GM12873 (cell line): ENCODE data around the gene PMVK.

ENCODE experiments used
- CTCF ChIP-seq: IDR thresholded peaks from 2 replicates; pipeline ENCODE4 v1.5.1; 2012; ENCODE audit warnings: low read depth, mild to moderate bottlenecking, moderate library complexity, low read length, control low read depth; ENCODE audit not compliant: insufficient read depth; ENCODE audit errors: missing control alignments

Gene PMVK

GRCh38 chr1:154899041-154899440 lies 37.5 kb downstream of the PMVK start:
- TF ChIP-seq CTCF: no peak

GRCh38 chr1:154896771-154897286 lies 39.7 kb downstream of the PMVK start:
- TF ChIP-seq CTCF: no peak

- TF ChIP-seq CTCF: no peak
Observed at GRCh38 chr1:154895798-154896197, 40.7 kb downstream of the PMVK start.

GRCh38 chr1:154891452-154891851 lies 45.1 kb downstream of the PMVK start:
- no peak for TF ChIP-seq CTCF

GRCh38 chr1:154888757-154889156 lies 47.8 kb downstream of the PMVK start:
- TF ChIP-seq CTCF: no peak

- TF ChIP-seq CTCF: no peak
Observed at GRCh38 chr1:154886281-154887015, 50.1 kb downstream of the PMVK start.

- TF ChIP-seq CTCF: no peak
Observed at GRCh38 chr1:154884869-154885701, 51.4 kb downstream of the PMVK start.
